Measurements from ENCODE around the gene JAKMIP1. TPM values are rescaled to one million over a fixed set of nuclear protein-coding genes. Genes with fewer than 3 reads are reported as not detected.

The JAKMIP1 gene
- total RNA-seq, 2 donors from 2014 or later, result 0.78 to 1.3 TPM

GRCh38 chr4:6137027-6137746 lies 63.2 kb downstream of the JAKMIP1 start:
- Histone ChIP-seq H3K4me3 (no peak overlapping the region), H3K27ac (no peak overlapping the region), H3K9me3 (no peaks in the 10 kb centered on the region), H3K36me3 (replicated peaks in 1 of 2; ENCODE audit: insufficient read depth in 1 of 2, low read depth in 2 of 2) (no peaks in the 10 kb centered on the region), H3K27me3 (no peaks in the 10 kb centered on the region), H3K4me1 (no peaks in the 10 kb centered on the region)
- WGBS, 2 donors, result 53% methylated on average over 18 to 22 of the region's 22 CpGs
- no peak for ATAC-seq
- intact Hi-C loops (cut with DNase I), result no loop called here
- no peak for DNase-seq
- no peak for TF ChIP-seq POLR2A (IDR thresholded peaks at IDR 0.05)
- no peak for TF ChIP-seq CTCF (IDR thresholded peaks at IDR 0.05)

DNA sequence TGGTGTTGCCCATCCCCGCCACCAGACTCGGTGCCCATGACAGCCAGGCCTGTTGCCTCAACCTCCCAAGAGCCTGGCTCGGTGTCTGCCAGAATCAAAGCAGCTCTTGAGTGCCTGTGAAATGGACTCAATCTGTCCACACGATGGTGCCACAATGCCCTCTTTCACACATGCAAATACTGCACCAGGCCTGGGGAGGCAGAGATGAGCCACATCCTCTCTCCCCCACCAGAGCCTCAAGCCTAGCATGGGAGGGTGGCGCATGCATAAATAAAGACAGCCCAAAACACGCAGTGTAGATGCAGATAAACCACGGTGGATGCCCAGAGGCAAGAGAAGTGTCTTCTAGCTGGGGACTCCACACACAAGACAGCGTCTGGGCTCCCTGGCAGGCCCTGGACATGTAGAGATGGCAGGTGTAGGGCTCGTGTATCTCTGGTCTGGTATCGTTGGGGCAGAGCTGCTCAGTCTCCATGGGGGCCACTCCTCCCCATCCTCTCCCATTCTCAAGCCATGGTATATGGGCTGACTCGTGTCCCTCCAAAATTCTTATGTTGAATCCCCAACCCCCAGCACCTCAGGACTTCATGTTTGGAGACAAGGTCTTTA lies 65.6 kb downstream of the JAKMIP1 start:
- Histone ChIP-seq H3K27ac (no peak overlapping the region), H3K27me3 (no peaks in the 10 kb centered on the region), H3K9me3 (no peaks in the 10 kb centered on the region), H3K4me1 (no peaks in the 10 kb centered on the region), H3K36me3 (replicated peaks in 1 of 2; ENCODE audit: insufficient read depth in 1 of 2, low read depth in 2 of 2) (no peaks in the 10 kb centered on the region), H3K4me3 (no peak overlapping the region)
- TF ChIP-seq CTCF (IDR thresholded peaks at IDR 0.05) (no peak), POLR2A (IDR thresholded peaks at IDR 0.05) (no peak)
- intact Hi-C loops (cut with DNase I), result no loop called here
- no peak for DNase-seq
- no peak for ATAC-seq
- WGBS, 2 donors, result 61 to 68% methylated on average over 11 of the region's 11 CpGs

DNA sequence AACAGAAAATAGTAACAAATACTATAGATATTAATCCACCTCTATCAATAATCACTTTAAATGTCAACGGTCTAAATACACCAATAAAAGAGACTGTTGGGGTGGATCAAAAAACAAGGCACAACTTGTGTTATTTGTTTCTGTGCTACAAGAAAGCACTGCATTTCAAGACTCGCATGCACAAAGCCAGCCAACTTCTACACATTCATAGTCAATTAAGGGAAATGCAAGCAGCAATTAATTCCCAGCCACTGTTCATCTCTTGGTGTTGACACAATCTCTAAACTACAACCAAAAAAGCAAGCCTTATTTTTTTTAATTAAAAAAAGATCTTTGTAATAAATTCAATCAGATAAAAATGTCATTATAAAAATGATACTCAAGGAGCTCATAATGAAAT lies 67.6 kb downstream of the JAKMIP1 start:
- H3K27ac ChIP-seq, result no peak overlapping the region
- no peak overlapping the region for H3K4me3 ChIP-seq
- ATAC-seq (no peak), DNase-seq (no peak)
- H3K9me3 ChIP-seq, result no peaks in the 10 kb centered on the region
- no peaks in the 10 kb centered on the region for H3K36me3 ChIP-seq (replicated peaks in 1 of 2; ENCODE audit: insufficient read depth in 1 of 2, low read depth in 2 of 2)
- no peak for TF ChIP-seq POLR2A (IDR thresholded peaks at IDR 0.05)
- H3K27me3 ChIP-seq, result no peaks in the 10 kb centered on the region
- intact Hi-C loops (cut with DNase I), result no loop called here
- H3K4me1 ChIP-seq, result no peaks in the 10 kb centered on the region
- WGBS, 2 donors, result 55 to 67% methylated on average over 2 of the region's 2 CpGs

DNA sequence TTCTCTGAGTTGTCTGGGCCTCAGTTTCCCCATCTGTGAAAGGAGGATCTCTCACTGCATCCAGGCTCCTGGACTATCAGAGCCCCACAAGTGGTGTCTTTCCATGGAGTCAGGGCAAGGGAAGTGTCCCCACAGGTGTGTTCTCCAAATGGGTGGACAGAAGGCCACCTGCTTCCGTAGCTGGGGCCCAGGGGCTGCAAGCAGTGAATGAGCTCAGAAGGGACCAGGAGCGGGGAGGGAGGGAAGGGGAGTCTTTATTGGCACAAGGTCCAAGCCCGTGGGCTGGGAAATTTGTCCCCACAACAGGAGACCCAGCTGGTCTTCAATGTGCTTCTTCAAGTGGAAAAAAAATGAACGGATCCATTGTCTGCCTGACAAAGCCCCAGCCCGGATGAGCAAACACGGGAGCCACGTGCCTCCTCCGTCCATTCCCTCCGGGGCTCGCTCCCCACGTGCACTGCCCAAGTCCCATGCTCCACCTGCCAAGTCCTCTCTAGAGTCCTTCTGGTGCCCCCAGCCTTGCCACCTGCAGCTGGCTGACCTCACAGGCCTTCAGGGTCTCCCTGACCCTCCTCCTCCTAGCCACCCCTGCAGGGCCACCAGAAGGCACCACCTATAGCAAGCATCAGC lies 72.0 kb downstream of the JAKMIP1 start:
- no peak overlapping the region for H3K27ac ChIP-seq
- no peak overlapping the region for H3K4me3 ChIP-seq
- ATAC-seq (no peak), DNase-seq (no peak)
- TF ChIP-seq POLR2A (IDR thresholded peaks at IDR 0.05) (no peak), CTCF (IDR thresholded peaks at IDR 0.05) (no peak)
- no peaks in the 10 kb centered on the region for H3K4me1 ChIP-seq
- no peaks in the 10 kb centered on the region for H3K27me3 ChIP-seq
- no peaks in the 10 kb centered on the region for H3K9me3 ChIP-seq
- intact Hi-C loops (cut with DNase I), result no loop called here
- 31 to 52% methylated on average over 4 to 11 of the region's 11 CpGs for WGBS, 2 donors
- H3K36me3 ChIP-seq (replicated peaks in 1 of 2; ENCODE audit: insufficient read depth in 1 of 2, low read depth in 2 of 2), result no peaks in the 10 kb centered on the region

- no peak overlapping the region for H3K4me3 ChIP-seq
- no peak overlapping the region for H3K27ac ChIP-seq
- H3K27me3 ChIP-seq, result no peaks in the 10 kb centered on the region
- no peaks in the 10 kb centered on the region for H3K4me1 ChIP-seq
- intact Hi-C loops (cut with DNase I), result no loop called here
- H3K36me3 ChIP-seq (replicated peaks in 1 of 2; ENCODE audit: insufficient read depth in 1 of 2, low read depth in 2 of 2), result no peaks in the 10 kb centered on the region
- no peaks in the 10 kb centered on the region for H3K9me3 ChIP-seq
- ATAC-seq (no peak), DNase-seq (no peak)
- TF ChIP-seq CTCF (IDR thresholded peaks at IDR 0.05), result no peak
- no peak for TF ChIP-seq POLR2A (IDR thresholded peaks at IDR 0.05)
- WGBS, 2 donors, result 72 to 74% methylated on average over 18 to 20 of the region's 20 CpGs
Observed at GRCh38 chr4:6126971-6127745, 73.2 kb downstream of the JAKMIP1 start.

All from body of pancreas (tissue), 4 donors.